Caco-2 (cell line): ENCODE results near the gene CDK18. TPM values are rescaled to one million over a fixed set of nuclear protein-coding genes. Genes with fewer than 3 reads are reported as not detected.

ENCODE experiments used
- BruUV-seq: library from RNA; stranded (reverse); fragments of 400-500 nt; replicated peaks from 2 replicates; lab custom pipeline; 2021; lab: Mats Ljungman, UMichigan
- CTCF ChIA-PET: fragments of 300-600 bp; sonication (Branson Sonifier 250); formaldehyde crosslinking; loops from one replicate; lab custom pipeline; 2022; ENCODE audit warnings: antibody characterized with exemption; lab: Charles Lee
- POLR2A ChIA-PET: fragments of 300-600 bp; sonication (Branson Sonifier 250); formaldehyde crosslinking; loops from one replicate; lab custom pipeline; 2022; ENCODE audit warnings: antibody characterized with exemption; lab: Charles Lee
- DNase-seq, 2 experiments: peaks; one replicate each; pipeline versions ENCODE4 v3.0.0 to v3.0.0-alpha.2; 2020 to 2022
- H3K27me3 ChIP-seq: replicated peaks from 2 replicates; pipeline ENCODE4 v1.6.0; 2011; ENCODE audit warnings: low read length; ENCODE audit not compliant: control insufficient read depth, insufficient read depth
- H3K36me3 ChIP-seq: 2 replicates; pipeline ENCODE4 v1.5.1; 2011; ENCODE audit warnings: low read length; ENCODE audit not compliant: control insufficient read depth, insufficient read depth
- H3K4me1 ChIP-seq: fragments of 250-450 bp; sonication (Bioruptor Pico); 2 replicates; pipeline ENCODE4 v1.5.1; 2020; ENCODE audit warnings: mild to moderate bottlenecking
- H3K4me3 ChIP-seq: 2 replicates; pipeline ENCODE4 v1.5.1; 2011; ENCODE audit warnings: low read depth, mild to moderate bottlenecking, control low read depth, low read length
- H3K9me3 ChIP-seq: fragments of 250-450 bp; sonication (Bioruptor Pico); 2 replicates; pipeline ENCODE4 v1.5.1; 2020; ENCODE audit warnings: mild to moderate bottlenecking, moderate library complexity
- H3K27ac Mint-ChIP-seq: one replicate; pipeline ENCODE4 v1.8.0; 2022; ENCODE audit warnings: mixed read lengths; ENCODE audit not compliant: unreplicated experiment
- H3K27me3 Mint-ChIP-seq: one replicate; pipeline ENCODE4 v1.8.0; 2022; ENCODE audit warnings: mixed read lengths; ENCODE audit not compliant: insufficient read depth, unreplicated experiment
- H3K36me3 Mint-ChIP-seq: one replicate; pipeline ENCODE4 v1.8.0; 2022; ENCODE audit warnings: mild to moderate bottlenecking, mixed read lengths; ENCODE audit not compliant: insufficient read depth, unreplicated experiment
- H3K4me1 Mint-ChIP-seq: one replicate; pipeline ENCODE4 v1.8.0; 2022; ENCODE audit warnings: low read depth, mixed read lengths; ENCODE audit not compliant: unreplicated experiment
- H3K4me3 Mint-ChIP-seq: one replicate; pipeline ENCODE4 v1.8.0; 2022; ENCODE audit warnings: mild to moderate bottlenecking, moderate library complexity, mixed read lengths; ENCODE audit not compliant: unreplicated experiment
- H3K9me3 Mint-ChIP-seq: one replicate; pipeline ENCODE4 v1.8.0; 2022; ENCODE audit warnings: mixed read lengths; ENCODE audit not compliant: unreplicated experiment
- intact Hi-C: fragments of 100-400 bp; cut with micrococcal nuclease; formaldehyde crosslinking; loops from one replicate; pipeline ENCODE4 v1.10.0; 2022; ENCODE audit not compliant: unreplicated experiment
- total RNA-seq: library from RNA; stranded (reverse); gene quantifications from 2 replicates; pipeline ENCODE4 v1.2.3, GENCODE V29; 2022
- TF ChIP-seq, protein P1 (sequence below), 2 experiments: fragments of 200-600 bp in 1 of 2; IDR thresholded peaks; 1 replicate in 1 of 2; 2 replicates in 1 of 2; pipeline versions ENCODE4 v1.5.1 to v1.8.0; 2011 to 2022; ENCODE audit warnings: antibody characterized with exemption in 1 of 2, control low read depth in 1 of 2, inconsistent platforms in 1 of 2, low read depth in 1 of 2, low read length in 1 of 2, mild to moderate bottlenecking in 1 of 2, moderate library complexity in 1 of 2; ENCODE audit not compliant: insufficient read depth in 1 of 2, severe bottlenecking in 1 of 2, unreplicated experiment in 1 of 2

The CDK18 gene
- total RNA-seq, 1 experiment from 2014 or later: 17.0 TPM

GRCh38 chr1:205563927-205564441 lies 59.5 kb downstream of the CDK18 start:
- peaks cover 11% of the 10 kb centered on the region for H3K27me3 ChIP-seq
- TF ChIP-seq, protein P1, sequence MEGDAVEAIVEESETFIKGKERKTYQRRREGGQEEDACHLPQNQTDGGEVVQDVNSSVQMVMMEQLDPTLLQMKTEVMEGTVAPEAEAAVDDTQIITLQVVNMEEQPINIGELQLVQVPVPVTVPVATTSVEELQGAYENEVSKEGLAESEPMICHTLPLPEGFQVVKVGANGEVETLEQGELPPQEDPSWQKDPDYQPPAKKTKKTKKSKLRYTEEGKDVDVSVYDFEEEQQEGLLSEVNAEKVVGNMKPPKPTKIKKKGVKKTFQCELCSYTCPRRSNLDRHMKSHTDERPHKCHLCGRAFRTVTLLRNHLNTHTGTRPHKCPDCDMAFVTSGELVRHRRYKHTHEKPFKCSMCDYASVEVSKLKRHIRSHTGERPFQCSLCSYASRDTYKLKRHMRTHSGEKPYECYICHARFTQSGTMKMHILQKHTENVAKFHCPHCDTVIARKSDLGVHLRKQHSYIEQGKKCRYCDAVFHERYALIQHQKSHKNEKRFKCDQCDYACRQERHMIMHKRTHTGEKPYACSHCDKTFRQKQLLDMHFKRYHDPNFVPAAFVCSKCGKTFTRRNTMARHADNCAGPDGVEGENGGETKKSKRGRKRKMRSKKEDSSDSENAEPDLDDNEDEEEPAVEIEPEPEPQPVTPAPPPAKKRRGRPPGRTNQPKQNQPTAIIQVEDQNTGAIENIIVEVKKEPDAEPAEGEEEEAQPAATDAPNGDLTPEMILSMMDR (IDR thresholded peaks at IDR 0.05; ENCODE audit: insufficient read depth in 1 of 2, low read depth in 1 of 2, low read length in 1 of 2, severe bottlenecking in 1 of 2, unreplicated experiment in 1 of 2): no peak
- Mint-ChIP-seq H3K9me3 (peaks cover 31% of the 10 kb centered on the region), H3K4me3 (no peak overlapping the region), H3K4me1 (peaks cover 17% of the 10 kb centered on the region), H3K27ac (no peak overlapping the region), H3K36me3 (no peaks in the 10 kb centered on the region), H3K27me3 (peaks cover 17% of the 10 kb centered on the region)
- H3K4me3 ChIP-seq: no peak overlapping the region
- ChIA-PET POLR2A (no interaction called here), CTCF (interaction anchor here (0.5 kb wide), 1 partner anchor 94 kb away, joined by 3 read pairs; no protein-coding TSS in a partner anchor)
- no peaks in the 10 kb centered on the region for H3K36me3 ChIP-seq
- intact Hi-C loops: no loop called here
- DNase-seq: peak in 1 of 2 experiments; percentile 38
- peaks cover 4% of the 10 kb centered on the region; the same call in 1 of the 2 replicates for H3K9me3 ChIP-seq
- H3K4me1 ChIP-seq: peaks cover 8% of the 10 kb centered on the region
- no TSS peak for BruUV-seq

DNA sequence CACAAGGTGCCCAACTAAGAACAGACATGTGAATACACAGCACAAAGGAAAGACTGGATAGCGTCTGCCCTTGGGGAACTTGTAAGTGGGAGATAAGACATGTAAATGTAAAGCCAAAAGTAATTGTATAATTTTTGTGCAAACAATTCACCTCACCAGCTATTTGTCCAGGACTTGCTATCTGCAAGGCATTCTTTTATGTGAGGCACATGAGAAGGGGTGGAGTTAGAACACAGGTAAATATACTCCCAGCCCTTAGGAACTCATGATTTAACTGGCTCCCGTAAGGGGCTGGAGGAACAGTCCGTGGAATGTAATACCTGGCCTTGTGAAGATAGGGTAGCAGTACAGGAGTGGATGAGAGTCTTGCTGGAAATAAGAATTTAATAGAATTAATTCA lies 61.3 kb downstream of the CDK18 start:
- TF ChIP-seq, protein P1 (IDR thresholded peaks at IDR 0.05; ENCODE audit: insufficient read depth in 1 of 2, low read depth in 1 of 2, low read length in 1 of 2, severe bottlenecking in 1 of 2, unreplicated experiment in 1 of 2): no peak
- Histone ChIP-seq H3K36me3 (no peaks in the 10 kb centered on the region), H3K9me3 (0 out of 2 replicates have a peak, but pooled peaks cover 4% of the 10 kb centered on the region), H3K27me3 (peaks cover 14% of the 10 kb centered on the region), H3K4me3 (no peak overlapping the region), H3K4me1 (peaks cover 8% of the 10 kb centered on the region)
- POLR2A ChIA-PET: no interaction called here
- CTCF ChIA-PET: interaction anchor here (0.6 to 1.0 kb wide), 4 partner anchors 14 to 80 kb away, joined by 4 to 9 read pairs (median 5); partner anchors contain the start of gene ELK4
- peak; percentile 46 to 61 for DNase-seq
- intact Hi-C loops: no loop called here
- Mint-ChIP-seq H3K27me3 (peaks cover 28% of the 10 kb centered on the region), H3K9me3 (peaks cover 14% of the 10 kb centered on the region), H3K4me1 (peaks cover 17% of the 10 kb centered on the region), H3K4me3 (no peak overlapping the region), H3K36me3 (no peaks in the 10 kb centered on the region), H3K27ac (no peak overlapping the region)
- no TSS peak for BruUV-seq

DNA sequence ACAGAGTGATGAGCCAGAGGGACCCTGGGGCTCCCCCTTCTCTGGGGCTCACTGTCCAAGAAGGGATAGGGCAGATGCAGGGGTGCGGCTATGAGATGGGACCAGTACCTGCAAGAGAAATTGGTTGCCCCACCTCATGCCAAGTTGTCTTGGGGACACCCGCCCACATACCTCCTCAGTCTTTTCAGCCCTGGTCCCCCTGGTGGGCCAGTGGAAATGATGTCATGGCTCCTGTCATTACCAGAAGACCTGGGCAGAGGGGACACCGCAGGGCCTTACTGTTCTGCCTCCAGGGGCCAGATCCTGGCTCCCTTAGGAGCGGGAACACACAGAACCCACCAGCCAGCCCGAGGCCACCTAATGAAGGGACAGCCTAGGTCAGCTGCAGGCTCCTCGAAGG lies 63.2 kb downstream of the CDK18 start:
- H3K36me3 ChIP-seq: no peaks in the 10 kb centered on the region
- H3K27me3 Mint-ChIP-seq: peaks cover 33% of the 10 kb centered on the region
- CTCF ChIA-PET: interaction anchor here (0.9 kb wide), 1 partner anchor 90 kb away, joined by 5 read pairs; no protein-coding TSS in a partner anchor
- no peaks in the 10 kb centered on the region for H3K36me3 Mint-ChIP-seq
- H3K27ac Mint-ChIP-seq: no peak overlapping the region
- TF ChIP-seq, protein P1 (IDR thresholded peaks at IDR 0.05; ENCODE audit: insufficient read depth in 1 of 2, low read depth in 1 of 2, low read length in 1 of 2, severe bottlenecking in 1 of 2, unreplicated experiment in 1 of 2): no peak
- POLR2A ChIA-PET: no interaction called here
- H3K4me1 Mint-ChIP-seq: peaks cover 17% of the 10 kb centered on the region
- H3K4me3 Mint-ChIP-seq: no peak overlapping the region
- DNase-seq: peak in 1 of 2 experiments; percentile 22
- H3K9me3 ChIP-seq: no peaks in the 10 kb centered on the region
- H3K4me3 ChIP-seq: no peak overlapping the region
- H3K9me3 Mint-ChIP-seq: no peaks in the 10 kb centered on the region
- peaks cover 8% of the 10 kb centered on the region for H3K4me1 ChIP-seq
- peaks cover 16% of the 10 kb centered on the region for H3K27me3 ChIP-seq
- intact Hi-C loops: no loop called here
- BruUV-seq: no TSS peak
